ENCODE measurements around the gene CCNDBP1.

Gene CCNDBP1

DNA sequence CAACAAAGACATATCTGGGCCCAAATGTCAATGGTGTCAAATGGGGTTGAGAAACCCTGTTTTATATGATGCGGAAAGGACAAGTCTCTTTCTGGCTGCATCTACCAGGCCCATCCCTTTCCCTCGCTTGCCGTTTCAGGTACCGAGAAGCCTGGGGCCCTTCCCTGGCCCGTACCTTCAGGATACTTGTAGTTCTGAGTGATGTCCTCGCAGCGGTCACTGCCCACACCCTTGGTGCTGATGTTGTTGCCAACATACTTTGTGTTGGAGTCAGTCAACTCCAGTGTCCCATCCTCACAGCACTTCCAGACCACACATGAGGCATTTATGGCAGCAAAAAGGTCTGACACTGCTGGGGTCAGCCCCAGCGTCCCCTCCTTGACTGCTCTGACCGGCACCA lies 21.8 kb downstream of the CCNDBP1 start:
- H3K27ac ChIP-seq = no peak overlapping the region
- TF ChIP-seq, protein P1, sequence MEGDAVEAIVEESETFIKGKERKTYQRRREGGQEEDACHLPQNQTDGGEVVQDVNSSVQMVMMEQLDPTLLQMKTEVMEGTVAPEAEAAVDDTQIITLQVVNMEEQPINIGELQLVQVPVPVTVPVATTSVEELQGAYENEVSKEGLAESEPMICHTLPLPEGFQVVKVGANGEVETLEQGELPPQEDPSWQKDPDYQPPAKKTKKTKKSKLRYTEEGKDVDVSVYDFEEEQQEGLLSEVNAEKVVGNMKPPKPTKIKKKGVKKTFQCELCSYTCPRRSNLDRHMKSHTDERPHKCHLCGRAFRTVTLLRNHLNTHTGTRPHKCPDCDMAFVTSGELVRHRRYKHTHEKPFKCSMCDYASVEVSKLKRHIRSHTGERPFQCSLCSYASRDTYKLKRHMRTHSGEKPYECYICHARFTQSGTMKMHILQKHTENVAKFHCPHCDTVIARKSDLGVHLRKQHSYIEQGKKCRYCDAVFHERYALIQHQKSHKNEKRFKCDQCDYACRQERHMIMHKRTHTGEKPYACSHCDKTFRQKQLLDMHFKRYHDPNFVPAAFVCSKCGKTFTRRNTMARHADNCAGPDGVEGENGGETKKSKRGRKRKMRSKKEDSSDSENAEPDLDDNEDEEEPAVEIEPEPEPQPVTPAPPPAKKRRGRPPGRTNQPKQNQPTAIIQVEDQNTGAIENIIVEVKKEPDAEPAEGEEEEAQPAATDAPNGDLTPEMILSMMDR (IDR thresholded peaks at IDR 0.05) = no peak
- no peak for DNase-seq (ENCODE audit: low spot score)

DNA sequence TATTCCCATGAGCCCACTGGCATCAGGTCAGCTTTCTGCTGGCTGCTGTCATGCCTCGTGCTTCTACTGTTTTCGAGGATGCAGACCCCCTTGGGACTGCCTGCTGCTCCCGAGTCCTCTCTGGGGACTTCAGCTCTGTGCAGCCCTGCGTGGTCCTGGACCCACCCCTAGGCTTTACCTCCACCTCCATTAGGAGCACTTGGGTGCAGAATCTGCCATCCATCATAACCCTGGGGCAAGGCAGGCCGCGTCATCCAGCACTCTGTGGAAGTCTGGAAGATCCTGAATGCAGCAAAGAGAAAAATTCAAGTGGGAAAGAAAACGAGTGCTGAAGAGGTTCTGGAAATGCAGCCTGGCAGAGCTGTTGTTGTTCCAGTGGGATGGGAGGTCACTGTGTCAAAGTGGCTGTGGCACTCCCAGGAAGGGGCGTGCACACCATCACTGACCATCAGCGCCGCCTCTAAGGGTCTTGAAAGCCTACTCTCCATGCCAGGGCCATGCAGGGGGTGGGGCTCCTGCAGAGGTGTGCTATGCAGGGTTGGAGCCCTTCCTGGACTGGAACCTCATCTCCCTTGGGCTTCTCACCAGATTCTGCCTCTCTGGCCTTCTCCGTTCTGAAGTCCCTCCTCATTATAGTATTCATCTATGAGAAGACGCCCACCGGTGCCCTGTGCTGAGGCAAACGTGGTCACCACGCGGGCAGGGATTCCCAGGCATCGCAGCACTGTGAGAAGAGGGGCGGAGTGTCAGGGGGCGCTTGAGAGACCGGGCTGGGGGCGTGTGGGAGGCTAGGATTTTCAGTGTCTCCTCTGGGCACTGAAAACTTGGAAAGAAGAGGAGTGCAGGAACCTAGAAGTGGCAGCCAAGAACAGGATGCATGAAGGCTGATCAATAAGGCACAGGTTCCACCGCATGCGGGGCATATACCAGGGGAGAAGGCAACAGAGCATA lies 23.1 kb downstream of the CCNDBP1 start:
- DNase-seq (ENCODE audit: low spot score) = no peak
- Histone ChIP-seq H3K4me3 (no peak overlapping the region), H3K27ac (no peak overlapping the region)
- TF ChIP-seq, protein P1 (IDR thresholded peaks at IDR 0.05) = no peak

More for the DNA sequence above, 21.8 kb downstream of the CCNDBP1 start:
- no peak overlapping the region for H3K4me3 ChIP-seq

DNA sequence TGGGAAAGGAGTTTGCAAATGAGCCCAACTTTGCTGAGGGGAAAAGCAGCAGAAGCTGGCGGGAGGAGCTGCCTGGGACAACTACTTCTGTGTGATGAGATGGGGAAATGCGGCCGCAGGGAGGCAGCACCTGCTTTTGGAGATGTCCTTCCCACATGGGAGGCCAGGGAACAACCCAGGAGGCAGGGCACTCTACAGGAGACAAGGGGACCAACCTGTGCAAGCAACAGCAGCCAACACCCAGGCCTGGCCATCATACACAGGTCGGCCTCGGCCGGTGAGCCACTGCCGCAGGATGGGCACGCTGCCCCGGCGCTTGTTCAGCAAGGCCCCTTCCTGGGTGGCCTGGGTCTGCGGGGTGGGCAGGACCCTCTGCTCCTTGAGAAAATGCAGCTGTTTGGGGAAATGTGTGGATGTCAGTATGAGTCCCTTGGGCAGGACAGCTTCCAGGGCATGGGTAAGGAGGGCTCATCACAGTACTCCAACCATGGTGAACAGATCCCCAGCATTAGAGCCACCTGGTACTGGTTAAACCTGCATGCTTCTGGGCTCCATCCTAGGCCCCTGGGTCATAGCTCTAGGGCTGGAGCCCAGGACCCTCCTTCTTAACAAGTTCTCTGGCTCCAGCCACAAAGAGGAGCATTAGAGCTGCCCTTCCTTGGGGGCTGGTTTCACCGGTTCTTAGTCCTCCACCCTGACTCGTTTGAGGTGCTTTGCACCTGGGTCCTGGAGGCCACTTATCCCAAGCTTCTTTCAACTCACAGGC lies 24.0 kb downstream of the CCNDBP1 start:
- H3K4me3 ChIP-seq = no peak overlapping the region
- DNase-seq (ENCODE audit: low spot score) = peak; percentile 69
- TF ChIP-seq, protein P1 (IDR thresholded peaks at IDR 0.05) = no peak

DNA sequence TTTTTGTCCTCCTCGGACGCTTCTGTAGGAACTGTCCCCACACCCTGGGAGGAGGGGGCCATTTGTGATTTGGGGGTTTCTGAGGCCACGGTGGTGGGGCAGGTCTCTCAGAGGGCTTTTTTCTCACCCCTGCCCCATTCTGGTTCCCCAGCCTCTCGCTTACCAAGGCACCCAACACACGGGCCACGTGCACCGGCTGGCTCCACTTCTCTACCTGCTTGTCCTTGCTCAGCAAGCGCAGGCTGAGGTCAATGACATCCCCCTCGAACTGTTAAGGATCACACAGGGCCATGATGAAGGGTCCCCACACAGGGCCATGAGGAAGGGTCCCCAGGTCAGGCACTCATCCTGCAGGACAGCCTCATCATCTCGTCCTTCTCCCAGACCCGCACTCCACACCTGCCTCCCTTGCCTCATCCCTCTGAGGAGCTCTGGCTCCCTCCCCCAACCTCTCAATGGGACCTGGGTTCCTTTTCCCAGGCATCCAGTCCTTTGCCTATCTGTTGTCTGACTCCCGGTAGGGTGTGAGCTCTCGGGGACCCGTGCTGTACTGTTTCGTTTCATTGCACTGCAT lies 25.1 kb downstream of the CCNDBP1 start:
- TF ChIP-seq, protein P1 (IDR thresholded peaks at IDR 0.05) = no peak
- Histone ChIP-seq H3K27ac (no peak overlapping the region), H3K4me3 (no peak overlapping the region)
- peak; percentile 62 for DNase-seq (ENCODE audit: low spot score)

More for the DNA sequence above, 24.0 kb downstream of the CCNDBP1 start:
- H3K27ac ChIP-seq = no peak overlapping the region

DNA sequence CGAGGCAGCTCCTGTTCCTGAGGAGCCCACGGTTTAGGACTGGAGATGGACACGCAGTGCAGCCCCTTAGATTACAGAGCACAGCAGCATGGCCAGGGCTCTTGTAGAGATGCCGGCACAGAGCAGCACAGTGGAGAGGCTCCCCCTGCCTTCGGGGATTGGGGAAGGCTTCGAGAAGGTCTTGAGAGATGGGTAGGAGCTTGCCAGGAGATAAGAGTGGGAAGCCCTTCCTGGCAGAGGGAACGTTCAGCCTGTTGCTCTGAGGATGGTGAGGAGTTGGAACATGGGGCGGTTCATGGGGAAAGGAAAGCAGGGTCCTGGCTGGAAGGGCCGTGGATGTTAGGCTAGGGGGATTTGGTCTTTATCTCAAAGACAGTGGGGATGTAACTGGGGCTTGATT lies 25.6 kb downstream of the CCNDBP1 start:
- no peak overlapping the region for H3K27ac ChIP-seq
- H3K4me3 ChIP-seq = no peak overlapping the region
- TF ChIP-seq, protein P1 (IDR thresholded peaks at IDR 0.05) = no peak
- peak; percentile 60 for DNase-seq (ENCODE audit: low spot score)

DNA sequence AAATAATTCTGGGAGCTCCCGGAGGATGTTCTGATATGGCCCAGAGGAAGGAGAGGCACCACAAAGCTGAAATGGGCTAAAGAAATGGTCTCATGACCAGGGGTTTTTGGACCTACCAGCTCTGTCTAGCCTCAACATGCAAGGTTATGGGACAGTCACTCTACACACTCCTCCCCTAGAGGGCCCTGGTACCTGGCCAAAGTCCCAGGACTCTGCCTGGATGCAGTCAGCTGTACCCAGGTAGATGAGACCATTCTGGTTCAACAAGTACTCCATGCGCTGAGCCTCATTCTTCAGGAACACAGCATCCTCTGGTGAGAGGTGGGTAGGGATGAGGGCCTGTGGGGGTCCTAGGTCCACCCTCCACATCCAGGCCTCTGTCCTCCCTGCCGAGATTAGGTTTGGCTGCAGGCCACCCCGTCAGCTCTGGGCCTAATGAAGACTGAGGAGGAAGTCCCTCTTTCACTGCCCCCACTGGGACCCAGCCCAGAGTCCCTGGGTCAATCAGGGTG lies 26.1 kb downstream of the CCNDBP1 start:
- peak; percentile 45 for DNase-seq (ENCODE audit: low spot score)
- Histone ChIP-seq H3K4me3 (no peak overlapping the region), H3K27ac (no peak overlapping the region)
- TF ChIP-seq, protein P1 (IDR thresholded peaks at IDR 0.05) = no peak
